Stimulated activated CD4-positive, alpha-beta T cell treated with anti-CD3 and anti-CD28 coated beads, Interleukin-4, amount 100 ng/mL, for 24 hours (primary cell): ENCODE data around the gene C2CD4D.
"Not testable (repeated sequence)": the region's sequence is repeated elsewhere in the genome, so short reads cannot be mapped to it uniquely, and the experiment has no call there.

Source experiments
- DNase-seq: peaks from one replicate; pipeline ENCODE4 v3.0.0-alpha.2; 2020

C2CD4D gene

DNA sequence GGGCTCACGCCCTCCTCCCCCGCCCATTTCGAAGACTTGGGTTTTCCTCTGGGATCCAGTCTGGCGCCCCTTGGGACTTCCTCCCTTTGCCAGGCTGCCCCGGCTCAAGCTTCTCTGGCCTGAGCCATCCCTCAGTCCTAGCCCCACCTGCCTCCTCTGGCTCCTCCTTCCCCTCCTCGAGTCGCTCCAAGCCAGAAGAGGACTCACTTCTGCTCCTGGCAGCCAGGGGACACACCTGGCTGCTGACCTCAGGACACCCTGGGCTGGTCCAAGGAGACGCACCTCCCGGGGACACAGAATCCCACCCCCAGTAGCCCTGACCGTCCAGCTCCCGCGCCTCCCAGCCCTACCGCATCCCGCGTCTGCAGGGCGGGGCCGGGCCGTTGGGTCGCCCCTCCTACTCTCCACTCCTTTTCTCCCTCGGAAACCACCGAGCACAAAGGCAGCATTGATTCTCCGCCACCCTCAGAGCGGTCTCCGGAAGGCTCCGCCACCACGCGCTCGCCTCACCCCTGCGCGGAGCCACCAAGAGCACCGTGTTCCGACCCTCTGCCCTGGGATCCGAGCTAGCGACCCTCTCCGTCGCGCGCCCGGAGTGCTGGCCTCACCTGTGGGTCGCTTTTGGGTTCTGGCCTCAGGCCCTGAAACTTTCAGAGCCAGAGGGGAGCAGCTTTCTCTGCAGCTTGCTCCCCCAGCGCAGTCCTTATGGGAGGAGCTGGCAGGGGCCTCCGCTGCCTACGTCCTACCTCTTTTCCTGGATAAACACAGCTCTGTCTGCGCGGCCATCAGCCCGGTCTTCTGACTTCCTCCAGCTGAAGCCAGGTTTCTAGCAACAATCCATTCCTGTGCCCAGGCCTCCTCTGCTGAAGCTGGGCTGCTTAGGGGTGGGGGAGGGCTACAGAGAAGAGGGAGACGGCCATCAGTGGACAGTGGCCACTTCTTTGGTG is at the start of gene C2CD4D:
TSS of gene C2CD4D (minus strand) at position 364 of the 947 bp plus-strand sequence. CDS start 831 bp downstream, outside the sequence.
- peak; percentile 71 for DNase-seq

DNA sequence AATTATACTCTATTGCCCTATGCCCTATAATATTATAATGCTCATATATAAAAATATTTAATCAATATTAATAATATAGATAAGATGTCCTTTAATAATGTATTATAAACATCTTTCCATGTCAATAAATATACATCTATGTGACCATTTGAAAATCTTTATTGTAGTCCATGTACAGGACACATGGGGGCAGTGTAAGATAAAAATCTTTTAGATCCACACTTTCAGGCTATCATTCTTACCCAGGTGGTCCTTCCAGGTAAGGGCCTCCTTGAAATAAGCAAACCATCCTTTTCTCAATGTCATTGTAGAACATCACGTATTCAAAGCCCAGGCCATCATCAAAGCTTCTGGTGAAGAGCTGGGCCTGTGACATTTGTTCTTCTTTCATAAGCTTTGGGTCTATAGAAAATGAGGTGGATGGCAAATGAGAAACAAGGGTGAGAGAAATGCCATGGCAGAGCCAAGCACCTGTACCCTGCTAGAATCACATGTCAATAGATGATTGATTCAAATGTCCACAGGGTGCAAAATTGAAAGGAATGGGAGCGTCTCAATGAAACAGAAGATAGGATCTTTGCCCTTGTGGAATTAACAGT is 49.5 kb upstream of the C2CD4D start:
- no peak for DNase-seq

DNA sequence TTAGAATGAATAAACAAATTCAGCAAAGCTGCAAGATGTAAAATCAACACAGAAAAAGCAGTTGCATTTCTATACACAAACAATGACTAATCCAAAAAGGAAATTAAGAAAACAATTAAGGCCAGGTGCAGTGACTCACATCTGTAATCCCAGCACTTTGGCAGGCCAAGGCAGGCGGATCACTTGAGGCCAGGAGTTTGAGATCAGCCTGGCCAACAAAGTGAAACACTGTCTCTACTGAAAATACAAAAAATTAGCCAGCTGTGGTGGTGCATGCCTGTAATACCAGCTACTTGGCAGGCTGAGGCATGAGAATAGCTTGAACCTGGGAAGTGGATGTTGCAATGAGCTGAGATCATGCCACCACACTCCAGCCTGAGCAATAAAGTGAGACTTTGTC is 47.4 kb upstream of the C2CD4D start:
- no peak for DNase-seq

DNA sequence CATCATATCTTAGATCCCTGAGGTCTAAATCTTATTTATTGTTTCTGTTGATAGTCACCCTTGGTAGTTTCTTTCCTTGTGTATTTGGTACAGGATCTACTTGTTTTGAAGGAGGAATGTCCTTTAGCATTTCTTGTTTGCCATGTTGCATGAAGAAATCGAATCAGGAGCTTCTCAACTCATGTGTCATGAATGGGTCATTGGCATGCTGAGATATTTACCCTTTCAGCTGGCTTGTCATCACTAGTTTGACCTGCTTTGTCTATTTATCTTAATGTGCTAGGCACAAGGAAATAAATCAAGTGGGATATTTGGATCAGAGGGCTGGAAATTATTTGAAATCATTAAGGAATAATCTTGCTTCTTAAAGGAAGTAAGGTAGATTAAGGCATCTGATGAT is 45.9 kb upstream of the C2CD4D start:
- no peak for DNase-seq

DNA sequence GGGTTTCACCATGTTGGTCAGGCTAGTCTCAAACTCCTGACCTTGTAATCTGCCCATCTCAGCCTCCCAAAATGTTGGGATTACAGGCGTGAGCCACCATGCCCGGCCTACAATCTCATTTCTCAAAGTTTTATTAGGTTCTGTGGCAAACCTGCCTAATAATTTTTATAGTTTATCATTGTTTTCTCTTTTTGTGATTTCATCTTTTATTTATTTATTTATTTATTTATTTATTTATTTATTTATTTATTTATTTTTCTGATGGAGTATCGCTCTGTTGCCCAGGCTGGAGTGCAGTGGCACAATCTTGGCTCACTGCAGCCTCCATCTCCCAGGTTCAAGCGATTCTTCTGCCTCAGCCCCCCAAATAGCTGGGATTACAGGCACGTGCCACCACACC is 45.3 kb upstream of the C2CD4D start:
- not testable (repeated sequence) for DNase-seq

DNA sequence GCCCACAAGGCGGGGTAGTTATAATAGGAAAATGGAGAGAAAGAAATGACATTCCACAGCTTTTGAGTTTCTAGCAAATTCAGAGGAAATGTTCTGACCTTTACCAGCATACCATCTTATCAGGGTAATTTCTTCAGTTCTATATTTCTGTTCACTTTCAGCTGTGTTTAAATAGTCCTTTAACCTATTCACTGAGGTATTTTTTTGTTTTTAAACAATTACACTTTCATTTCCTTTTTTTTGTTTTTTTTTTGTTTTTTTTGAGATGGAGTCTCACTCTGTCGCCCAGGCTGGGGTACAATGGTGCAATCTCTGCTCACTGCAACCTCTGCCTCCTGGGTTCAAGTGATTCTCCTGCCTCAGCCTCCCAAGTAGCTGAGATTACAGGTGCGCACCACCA is 44.8 kb upstream of the C2CD4D start:
- not testable (repeated sequence) for DNase-seq

DNA sequence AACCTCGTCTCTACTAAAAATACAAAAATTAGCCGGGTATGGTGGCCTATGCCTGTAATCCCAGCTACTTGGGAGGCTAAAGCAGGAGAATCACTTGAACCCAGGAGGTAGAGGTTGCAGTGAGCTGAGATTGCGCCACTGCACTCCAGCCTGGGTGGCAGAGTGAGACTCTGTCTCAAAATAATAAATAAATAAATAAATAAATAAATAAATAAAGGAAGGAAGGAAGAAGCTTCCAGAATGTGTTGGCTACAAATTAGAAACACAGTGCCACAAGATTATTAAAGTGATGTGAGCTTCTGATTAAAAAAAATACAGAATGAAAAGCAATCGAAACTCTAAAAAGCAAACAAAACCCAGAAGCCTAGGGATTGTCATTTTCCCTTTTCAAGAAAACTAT is 44.3 kb upstream of the C2CD4D start:
- not testable (repeated sequence) for DNase-seq

DNA sequence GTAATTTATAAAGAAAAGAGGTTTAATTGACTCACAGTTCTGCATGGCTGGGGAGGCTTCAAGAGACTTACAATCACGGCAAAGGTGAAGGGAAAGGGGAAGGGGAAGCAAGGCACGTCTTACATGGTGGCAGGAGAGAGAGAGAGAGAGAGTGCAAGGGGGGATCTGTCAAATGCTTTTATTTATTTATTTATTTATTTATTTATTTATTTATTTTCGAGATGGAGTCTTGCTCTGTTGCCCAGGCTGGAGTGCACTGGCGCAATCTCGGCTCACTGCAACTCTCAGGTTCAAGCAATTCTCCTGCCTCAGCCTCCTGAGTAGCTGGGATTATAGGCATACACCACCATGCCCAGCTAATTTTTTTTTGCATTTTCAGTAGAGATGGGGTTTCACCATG is 43.3 kb upstream of the C2CD4D start:
- not testable (repeated sequence) for DNase-seq

DNA sequence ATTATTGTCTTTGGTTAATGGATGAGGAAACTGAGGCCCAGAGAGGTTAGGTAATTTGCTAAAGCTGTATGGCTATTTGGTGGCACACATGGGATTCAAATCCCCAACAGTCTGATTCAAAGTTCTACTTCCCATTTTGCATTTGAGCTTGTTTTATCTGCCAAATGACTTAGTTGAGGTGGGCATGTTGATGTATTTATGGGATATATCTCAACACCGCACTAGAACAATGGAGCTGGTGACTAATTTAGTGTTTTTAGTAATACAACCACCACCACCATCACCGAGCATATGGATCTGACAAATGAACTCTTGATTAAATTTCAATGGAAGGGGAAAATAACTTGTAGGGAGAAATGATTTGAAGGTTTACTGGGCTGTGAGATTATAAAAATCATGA is 42.8 kb upstream of the C2CD4D start:
- DNase-seq: no peak

DNA sequence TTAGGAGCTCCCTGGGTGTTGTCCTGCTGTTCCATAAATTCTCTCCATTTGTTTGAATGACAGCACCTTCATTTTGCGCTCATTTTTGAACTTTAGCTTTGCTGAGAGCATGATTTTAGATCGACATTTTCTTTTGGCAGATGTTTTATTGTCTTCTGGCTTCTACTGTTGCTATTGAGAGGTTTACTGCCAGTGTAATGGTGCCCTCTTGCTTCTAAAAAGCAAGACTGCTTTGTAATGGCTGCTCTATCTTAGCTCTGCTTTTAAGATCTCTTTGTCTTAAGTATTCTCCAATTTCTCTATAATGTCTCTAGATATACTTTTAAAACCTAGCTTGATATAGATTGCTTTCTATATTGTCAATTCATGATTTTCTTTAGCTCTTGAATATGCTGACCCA is 41.9 kb upstream of the C2CD4D start:
- DNase-seq: no peak

DNA sequence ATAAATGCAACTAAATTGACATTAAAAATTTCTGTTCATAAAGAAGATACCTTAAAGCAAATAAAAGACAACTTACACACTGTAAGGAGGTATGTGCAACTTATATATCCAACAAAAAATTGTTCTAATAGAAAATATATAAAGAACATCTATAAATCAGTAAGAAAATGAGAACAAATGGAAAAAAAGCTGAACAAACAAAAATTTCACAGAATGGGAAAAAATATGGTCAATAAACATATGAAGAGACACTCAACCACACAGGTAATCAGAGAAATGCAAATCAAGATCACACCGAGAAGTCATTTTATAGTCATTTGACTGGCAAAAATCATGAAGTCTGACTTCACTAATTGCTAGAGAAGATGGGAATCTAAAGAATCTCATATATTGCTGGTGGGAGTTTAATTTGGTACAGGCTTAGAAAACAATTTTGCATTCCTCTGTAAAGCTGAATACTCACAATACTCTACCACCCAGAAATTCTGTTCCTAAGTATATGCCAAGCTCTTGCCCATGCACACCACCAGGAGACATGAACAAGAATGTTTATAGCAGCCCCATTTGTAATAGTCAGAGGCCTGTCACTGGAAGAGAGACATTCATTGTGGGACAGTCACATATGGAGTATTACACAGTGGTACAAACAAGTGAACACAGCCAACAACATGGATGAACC is 35.9 kb upstream of the C2CD4D start:
- no peak for DNase-seq

DNA sequence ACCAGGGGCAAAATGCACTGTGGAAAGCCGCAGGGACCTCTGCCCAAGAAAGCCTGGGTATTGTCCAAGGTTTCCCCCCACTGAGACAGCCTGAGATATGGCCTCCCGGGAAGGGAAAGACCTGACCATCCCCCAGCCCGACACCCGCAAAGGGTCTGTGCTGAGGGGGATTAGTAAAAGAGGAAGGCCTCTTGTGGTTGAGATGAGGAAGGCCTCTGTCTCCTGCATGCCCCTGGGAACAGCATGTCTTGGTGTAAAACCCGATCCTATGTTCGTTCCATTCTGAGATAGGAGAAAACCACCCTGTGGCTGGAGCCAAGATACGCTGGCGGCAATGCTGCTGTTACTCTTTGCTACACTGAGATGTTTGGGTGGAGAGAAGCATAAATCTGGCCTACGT is 33.2 kb upstream of the C2CD4D start:
- DNase-seq: not testable (repeated sequence)

DNA sequence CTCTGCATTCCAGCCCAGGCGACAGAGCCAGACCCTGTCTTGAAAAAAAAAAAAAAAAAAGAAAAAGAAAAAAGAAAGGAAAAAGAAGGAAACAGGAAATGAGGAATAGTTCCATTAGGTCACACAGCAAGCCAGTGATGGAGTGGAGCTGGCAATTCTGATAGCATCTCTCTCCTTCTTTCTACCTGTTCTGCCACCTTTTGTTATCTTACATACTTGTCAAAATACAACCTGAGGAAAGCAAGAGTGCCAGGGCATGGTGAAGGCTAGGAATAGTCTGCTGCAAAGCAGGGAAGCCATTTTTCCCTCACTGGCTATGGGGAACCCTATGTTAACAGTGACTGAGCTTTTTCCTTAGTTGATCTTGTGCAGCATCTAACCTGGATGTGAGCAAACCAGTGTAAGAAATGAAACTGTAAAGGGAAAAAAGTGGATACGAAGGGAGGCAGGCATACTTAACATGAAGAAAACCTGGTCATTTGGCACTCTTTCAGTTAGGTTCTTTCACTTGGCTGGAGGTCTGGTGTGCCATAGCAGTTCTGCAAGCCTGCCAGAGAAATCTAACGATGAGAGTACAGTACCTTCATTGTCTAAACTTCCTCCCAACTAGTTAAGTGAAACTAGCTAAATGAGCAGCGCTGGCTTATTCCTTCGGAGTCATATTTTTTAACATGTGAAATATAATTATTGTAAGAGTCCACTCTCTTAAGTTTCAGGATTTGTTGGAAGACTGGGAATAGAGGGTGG is 31.8 kb upstream of the C2CD4D start:
- no peak for DNase-seq

DNA sequence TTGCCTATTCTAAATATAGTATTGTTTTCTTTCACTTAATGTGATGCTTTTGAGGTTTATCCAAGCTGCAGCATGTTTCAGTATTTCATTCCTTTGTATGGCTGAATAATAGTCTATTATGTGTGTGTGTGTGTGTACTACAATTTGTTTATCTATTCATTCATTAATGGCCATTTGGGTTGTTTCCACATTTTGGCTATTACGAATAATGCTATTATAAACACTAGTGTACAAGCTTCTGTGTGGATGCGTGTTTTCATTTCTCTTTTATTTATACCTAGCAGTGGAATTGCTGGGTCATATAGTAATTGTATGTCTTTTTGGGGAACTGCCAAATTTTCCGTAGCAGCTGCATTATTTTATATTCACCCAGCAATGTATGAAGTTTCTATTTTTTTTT is 28.9 kb upstream of the C2CD4D start:
- DNase-seq: no peak

DNA sequence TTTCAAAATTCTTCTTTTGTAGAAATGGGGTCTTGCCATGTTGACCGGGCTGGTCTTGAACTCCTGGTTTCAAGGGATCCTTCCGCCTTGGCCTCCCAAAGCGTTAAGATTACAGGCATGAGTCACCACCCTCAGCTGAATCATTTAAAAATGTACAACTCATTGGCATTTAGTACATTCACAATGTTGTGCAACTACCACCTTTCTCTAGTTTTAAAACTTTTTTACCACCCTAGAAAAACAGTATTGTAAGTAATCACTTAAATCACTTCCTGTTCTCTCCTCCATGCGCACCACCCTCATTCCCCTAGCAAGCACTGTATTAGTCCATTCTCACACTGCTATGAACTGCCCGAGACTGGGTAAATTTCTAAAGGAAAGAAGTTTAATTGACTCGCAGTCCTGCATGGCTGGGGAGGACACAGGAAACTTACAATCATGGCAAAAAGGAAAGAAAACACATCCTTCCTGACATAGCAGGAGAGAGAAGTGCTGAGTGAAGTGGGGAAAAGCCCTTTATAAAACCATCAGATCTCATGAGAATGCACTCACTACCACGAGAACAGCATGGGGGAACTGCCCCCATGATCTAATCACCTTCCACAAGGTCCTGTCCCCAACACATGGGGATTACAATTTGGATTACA is 28.3 kb upstream of the C2CD4D start:
- no peak for DNase-seq

DNA sequence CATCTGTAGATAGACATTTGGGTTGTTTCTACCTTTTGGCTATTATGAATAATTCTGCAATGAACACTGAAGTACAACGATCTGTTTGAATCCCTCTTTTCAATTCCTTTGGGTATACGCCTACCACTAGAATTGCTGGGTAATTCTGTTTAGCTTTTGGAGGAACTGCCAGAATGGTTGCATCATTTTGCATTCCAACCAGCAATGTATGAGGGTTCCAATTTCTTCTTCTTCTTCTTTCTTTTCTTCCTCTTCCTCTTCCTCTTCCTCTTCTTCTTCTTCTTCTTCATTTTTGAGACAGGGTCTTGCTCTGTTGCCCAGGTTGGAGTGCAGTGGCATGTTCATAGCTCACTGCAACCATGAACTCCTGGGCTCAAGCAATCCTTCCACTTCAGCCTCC is 27.7 kb upstream of the C2CD4D start:
- no peak for DNase-seq

DNA sequence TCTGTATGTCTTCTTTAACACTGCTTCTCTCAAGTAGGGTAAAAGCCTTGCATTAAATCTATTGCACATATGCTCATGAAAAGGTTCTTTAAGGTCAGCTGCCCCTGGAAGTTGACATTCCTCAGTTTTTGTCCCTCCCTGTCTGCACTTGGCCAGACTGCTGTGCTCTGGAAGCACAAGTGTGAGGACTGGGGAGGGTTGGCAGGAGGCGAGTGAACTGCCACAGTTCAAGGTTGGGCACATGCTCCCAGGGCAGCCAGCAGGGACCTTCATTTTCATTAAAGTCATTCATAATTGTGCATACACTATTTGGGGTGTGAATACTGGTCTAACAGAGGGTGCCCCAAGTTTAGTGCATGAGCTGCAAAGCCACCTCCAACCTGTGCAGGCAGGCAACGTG is 24.8 kb upstream of the C2CD4D start:
- DNase-seq: no peak

DNA sequence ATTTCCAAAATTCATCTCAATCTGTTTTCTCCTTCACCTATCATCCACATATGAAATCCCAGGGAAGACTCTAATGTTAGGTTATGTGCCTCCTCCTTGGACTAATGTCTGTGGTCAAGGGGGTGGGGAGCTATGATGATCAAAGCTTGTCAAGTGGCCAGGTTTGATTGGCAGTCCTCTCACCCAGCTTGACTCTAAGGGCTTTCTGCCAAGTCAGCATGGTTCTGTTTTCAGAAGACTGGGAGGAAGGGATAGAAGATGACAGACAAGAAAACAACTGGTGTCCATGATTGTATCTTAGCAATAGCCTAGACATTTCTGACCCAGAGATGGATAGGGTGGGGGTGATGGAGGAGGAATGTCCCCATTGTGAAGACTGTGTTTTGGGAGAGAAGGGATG is 23.0 kb upstream of the C2CD4D start:
- DNase-seq: no peak

DNA sequence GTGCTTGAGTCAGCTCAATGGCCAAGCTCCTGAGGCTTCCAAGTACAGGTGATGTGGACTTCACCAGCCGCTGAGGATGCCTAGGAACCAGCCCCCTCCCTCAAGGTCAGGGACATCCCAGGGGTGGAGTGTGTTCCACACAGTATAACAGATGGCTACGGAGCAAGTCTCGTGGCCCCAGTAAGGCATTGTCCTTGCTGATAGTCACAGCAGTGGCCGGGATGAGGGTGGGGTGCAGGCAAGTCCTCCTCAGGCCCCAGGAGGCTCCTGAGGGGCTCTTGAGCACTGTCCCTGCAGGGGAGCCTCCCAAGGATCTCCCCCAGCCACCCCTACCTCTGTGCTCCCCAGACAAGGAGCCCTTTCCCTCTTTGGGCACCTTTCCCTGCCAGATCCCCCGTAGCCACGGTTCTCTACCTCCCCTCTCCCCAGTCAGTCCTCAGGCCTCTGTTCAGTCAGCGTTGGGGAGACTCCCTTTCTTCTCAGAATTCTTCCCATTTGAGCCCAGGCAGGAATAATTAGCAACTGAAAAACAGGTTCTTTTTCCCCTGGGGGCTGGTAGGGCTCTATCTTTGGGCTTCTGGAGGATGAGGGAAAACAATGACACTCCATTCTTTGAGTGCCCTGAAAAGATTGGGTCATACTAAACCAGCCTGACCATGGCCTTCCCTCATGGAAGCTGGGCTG is 21.0 kb upstream of the C2CD4D start:
- no peak for DNase-seq

DNA sequence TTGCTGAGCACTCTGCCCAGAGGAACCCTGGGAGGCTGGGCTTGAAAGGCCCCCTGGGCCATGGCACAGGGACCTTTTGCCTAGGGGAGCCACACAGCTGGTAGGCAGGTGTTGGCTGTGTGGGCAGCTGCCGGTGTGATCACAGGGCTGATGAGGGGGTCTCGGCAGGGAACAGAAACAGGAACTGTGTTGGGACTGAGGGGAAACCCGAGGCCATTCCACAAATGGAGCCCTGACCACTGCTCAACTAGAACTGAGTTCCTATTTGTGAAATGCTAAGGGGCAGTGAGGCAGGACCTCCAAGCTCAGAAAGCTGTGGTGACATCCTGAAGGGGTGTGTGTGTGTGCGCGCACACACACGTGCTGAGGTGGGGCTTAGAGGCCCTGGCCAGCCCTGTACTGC is 20.3 kb upstream of the C2CD4D start:
- no peak for DNase-seq

DNA sequence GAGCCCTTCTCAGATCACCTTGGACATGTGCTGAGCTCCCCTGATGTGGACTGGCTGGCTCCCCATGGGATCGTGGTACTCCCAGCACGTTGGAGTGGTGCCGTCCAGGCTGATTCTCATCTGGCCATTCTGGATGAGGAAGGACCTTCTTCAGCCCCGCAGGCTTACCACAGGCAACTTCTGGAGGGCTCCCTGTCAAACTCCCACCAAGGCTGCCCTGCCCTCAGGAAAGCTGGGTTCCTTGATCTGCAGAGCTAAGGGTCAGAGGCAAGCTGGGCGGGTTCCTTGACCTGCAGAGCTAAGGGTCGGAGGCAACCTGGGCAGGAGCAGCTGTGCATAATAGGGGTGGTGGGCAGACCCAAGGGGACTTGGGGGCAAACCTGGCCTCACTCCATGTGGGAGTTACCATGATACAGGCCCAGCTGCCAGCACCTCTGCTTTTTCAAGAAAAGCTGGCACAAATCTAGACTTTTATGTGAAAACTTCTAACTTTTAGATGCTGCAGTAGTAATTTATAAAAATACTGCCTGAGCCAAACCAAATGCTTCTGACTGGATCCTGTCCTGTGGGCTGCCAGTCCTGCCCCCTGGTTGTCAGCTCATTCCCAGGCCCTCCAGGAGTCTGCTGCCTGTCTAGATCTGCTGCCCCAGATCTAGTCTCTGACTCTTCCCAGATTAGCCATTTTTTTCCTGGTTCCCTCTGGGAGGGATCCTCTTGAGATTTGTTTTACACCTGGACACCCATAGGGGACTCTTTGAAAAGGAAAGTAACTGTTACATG is 19.5 kb upstream of the C2CD4D start:
- DNase-seq: no peak
